HL-60 (cell line): ENCODE results near the gene OTX1.

Experiments used
- DNase-seq, 2 experiments: peaks; one replicate each; pipeline ENCODE4 v3.0.0-alpha.2; 2010 to 2020; ENCODE audit warnings: low read depth in 1 of 2, low spot score in 1 of 2
- H3K27ac ChIP-seq: fragments of 250-450 bp; sonication (Bioruptor Pico); replicated peaks from 2 replicates; pipeline ENCODE4 v1.5.1; 2020; ENCODE audit warnings: mild to moderate bottlenecking, moderate library complexity
- H3K27me3 ChIP-seq: fragments of 250-450 bp; sonication (Bioruptor Pico); 2 replicates; pipeline ENCODE4 v1.5.1; 2021; ENCODE audit warnings: mild to moderate bottlenecking, moderate library complexity; ENCODE audit not compliant: insufficient read depth, poor library complexity, severe bottlenecking
- H3K4me3 ChIP-seq: replicated peaks from 2 replicates; pipeline ENCODE4 v1.5.1; 2011; ENCODE audit warnings: mild to moderate bottlenecking, control low read depth, low read length; ENCODE audit not compliant: insufficient read depth
- CTCF ChIP-seq: IDR thresholded peaks from one replicate; pipeline ENCODE4 v1.5.1; 2011; ENCODE audit warnings: low read length, control low read depth, inconsistent platforms; ENCODE audit not compliant: insufficient read depth
- GABPA ChIP-seq: IDR thresholded peaks from 2 replicates; pipeline ENCODE4 v1.6.1; 2012; ENCODE audit warnings: low read depth
- POLR2AphosphoS5 ChIP-seq: IDR thresholded peaks from 2 replicates; pipeline ENCODE4 v1.6.1; 2012; ENCODE audit warnings: low read depth
- REST ChIP-seq: IDR thresholded peaks from 2 replicates; pipeline ENCODE4 v1.6.1; 2012; ENCODE audit warnings: low read depth; ENCODE audit not compliant: insufficient replicate concordance
- SPI1 ChIP-seq: IDR thresholded peaks from 2 replicates; pipeline ENCODE4 v1.6.1; 2012; ENCODE audit warnings: low read depth, mild to moderate bottlenecking, borderline replicate concordance

Gene OTX1

GRCh38 chr2:63056107-63057050, 5.7 kb downstream of the OTX1 start:
- H3K4me3 ChIP-seq = no peak overlapping the region
- DNase-seq = no peak
- H3K27me3 ChIP-seq = no peaks in the 10 kb centered on the region
- no peak overlapping the region for H3K27ac ChIP-seq
- TF ChIP-seq POLR2AphosphoS5 (no peak), CTCF (no peak), SPI1 (no peak), REST (no peak), GABPA (no peak)

GRCh38 chr2:63057249-63058143, 6.9 kb downstream of the OTX1 start:
- TF ChIP-seq CTCF = no peak
- TF ChIP-seq POLR2AphosphoS5 = no peak
- TF ChIP-seq SPI1 = no peak
- no peak for DNase-seq
- Histone ChIP-seq H3K27ac (no peak overlapping the region), H3K27me3 (no peaks in the 10 kb centered on the region), H3K4me3 (no peak overlapping the region)

- H3K4me3 ChIP-seq = no peak overlapping the region
- no peak for TF ChIP-seq CTCF
- no peak for TF ChIP-seq POLR2AphosphoS5
- TF ChIP-seq GABPA = no peak
- no peak for TF ChIP-seq REST
- TF ChIP-seq SPI1 = no peak
- no peaks in the 10 kb centered on the region for H3K27me3 ChIP-seq
- no peak for DNase-seq
- no peak overlapping the region for H3K27ac ChIP-seq
Observed at GRCh38 chr2:63058144-63058920, 7.7 kb downstream of the OTX1 start.
